ENCODE results near the gene LGMN. TPM values are rescaled to one million over a fixed set of nuclear protein-coding genes. Genes with fewer than 3 reads are reported as not detected.

Gene LGMN
- total RNA-seq, 4 donors from 2014 or later: 26.5 to 103 (median 57.2) TPM

DNA sequence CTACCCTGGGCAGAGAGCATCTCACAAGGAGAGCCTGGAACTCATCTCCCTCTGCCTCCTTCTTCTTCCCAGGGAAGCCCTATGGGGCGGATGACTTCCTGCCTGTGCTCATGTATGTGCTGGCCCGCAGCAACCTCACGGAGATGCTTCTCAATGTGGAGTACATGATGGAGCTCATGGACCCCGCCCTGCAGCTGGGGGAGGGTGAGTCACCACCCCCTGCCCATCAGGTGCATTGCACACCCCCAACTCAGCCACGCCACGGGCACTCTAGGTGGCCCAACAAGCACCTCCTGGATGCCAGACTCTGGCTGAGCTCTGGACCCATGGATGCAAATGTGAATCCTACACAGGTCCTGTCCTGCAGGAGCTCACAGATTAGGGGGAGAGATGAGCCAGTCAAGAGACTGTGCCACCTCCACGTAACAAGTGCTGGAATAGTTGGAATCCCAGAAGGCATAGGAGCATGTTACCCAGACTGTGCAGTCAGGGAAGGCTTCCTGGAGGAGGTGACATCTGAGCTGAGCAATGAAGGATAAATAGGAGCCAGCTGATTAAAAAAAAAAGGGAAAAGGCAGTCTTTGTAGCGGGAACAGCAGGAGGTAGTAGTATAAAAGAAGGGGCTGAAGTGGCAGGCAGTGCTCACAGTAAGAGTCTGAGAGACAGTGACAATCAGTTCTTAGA, 71.9 kb downstream of the LGMN start:
- Histone ChIP-seq H3K4me1 (peaks cover 0 to 10% (median 2%) of the 10 kb centered on the region in 4 donors), H3K27me3 (no peaks in the 10 kb centered on the region), H3K4me3 (no peak overlapping the region), H3K9me3 (no peaks in the 10 kb centered on the region), H3K36me3 (no peaks in the 10 kb centered on the region), H3K27ac (no peak overlapping the region)
- intact Hi-C loops (cut with DNase I; ENCODE audit: low total_unique reads): no loop called here
- WGBS, 2 donors (ENCODE audit: low coverage in 1 of 2): 83 to 100% methylated on average over 1 to 8 of the region's 8 CpGs
- in situ Hi-C loops (cut with MboI; ENCODE audit: low pct_ligation_motif_present in 1 of 4, low pct_unique_long_range_greater_than_20kb in 1 of 4, low sequenced_read_pairs in 3 of 4): loop anchor here (25.0 kb wide), 2 partner anchors 111 to 539 kb away; partner anchors contain the start of gene GOLGA5 (in 1 of the 4)
- TF ChIP-seq POLR2AphosphoS5 (IDR thresholded peaks at IDR 0.05): no peak
- no peak for DNase-seq

DNA sequence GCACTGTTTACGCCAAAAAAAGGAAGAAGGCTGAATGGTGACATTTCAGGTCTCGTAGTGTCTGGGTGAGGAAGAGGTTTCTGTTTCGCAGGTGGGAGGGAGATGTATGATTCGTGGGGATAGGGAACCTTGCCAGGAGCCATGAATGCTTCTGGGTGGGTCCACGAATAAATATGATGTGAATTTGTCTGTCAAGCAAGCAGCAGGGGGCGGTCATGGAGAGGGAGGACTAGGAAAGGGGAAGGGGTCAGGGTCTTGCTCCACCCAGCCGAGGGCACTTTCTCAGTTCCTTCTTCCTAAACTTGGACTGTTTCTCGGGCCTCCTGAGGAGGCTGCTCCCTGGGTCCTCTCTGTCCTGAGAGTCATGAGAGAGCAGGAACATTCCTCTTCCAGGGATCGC, 72.5 kb downstream of the LGMN start:
- no peaks in the 10 kb centered on the region for H3K27me3 ChIP-seq
- no peak overlapping the region for H3K27ac ChIP-seq
- no peaks in the 10 kb centered on the region for H3K9me3 ChIP-seq
- WGBS, 2 donors (ENCODE audit: low coverage in 1 of 2): 47 to 60% methylated on average over 8 to 9 of the region's 9 CpGs
- H3K4me1 ChIP-seq: peaks cover 0 to 4% (median 2%) of the 10 kb centered on the region in 4 donors
- peak; percentile 29 for DNase-seq
- no peaks in the 10 kb centered on the region for H3K36me3 ChIP-seq
- no peak overlapping the region for H3K4me3 ChIP-seq
- TF ChIP-seq POLR2A (IDR thresholded peaks at IDR 0.05) (no peak), POLR2AphosphoS5 (IDR thresholded peaks at IDR 0.05) (no peak), EP300 (IDR thresholded peaks at IDR 0.05; ENCODE audit: low read depth) (no peak)
- TF ChIP-seq, protein P1, sequence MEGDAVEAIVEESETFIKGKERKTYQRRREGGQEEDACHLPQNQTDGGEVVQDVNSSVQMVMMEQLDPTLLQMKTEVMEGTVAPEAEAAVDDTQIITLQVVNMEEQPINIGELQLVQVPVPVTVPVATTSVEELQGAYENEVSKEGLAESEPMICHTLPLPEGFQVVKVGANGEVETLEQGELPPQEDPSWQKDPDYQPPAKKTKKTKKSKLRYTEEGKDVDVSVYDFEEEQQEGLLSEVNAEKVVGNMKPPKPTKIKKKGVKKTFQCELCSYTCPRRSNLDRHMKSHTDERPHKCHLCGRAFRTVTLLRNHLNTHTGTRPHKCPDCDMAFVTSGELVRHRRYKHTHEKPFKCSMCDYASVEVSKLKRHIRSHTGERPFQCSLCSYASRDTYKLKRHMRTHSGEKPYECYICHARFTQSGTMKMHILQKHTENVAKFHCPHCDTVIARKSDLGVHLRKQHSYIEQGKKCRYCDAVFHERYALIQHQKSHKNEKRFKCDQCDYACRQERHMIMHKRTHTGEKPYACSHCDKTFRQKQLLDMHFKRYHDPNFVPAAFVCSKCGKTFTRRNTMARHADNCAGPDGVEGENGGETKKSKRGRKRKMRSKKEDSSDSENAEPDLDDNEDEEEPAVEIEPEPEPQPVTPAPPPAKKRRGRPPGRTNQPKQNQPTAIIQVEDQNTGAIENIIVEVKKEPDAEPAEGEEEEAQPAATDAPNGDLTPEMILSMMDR (IDR thresholded peaks at IDR 0.05): no peak
- intact Hi-C loops (cut with DNase I; ENCODE audit: low total_unique reads): no loop called here
- in situ Hi-C loops (cut with MboI; ENCODE audit: low pct_ligation_motif_present in 1 of 4, low pct_unique_long_range_greater_than_20kb in 1 of 4, low sequenced_read_pairs in 3 of 4): loop anchor here (25.0 kb wide), 2 partner anchors 111 to 539 kb away; partner anchors contain the start of gene GOLGA5 (in 1 of the 4)

DNA sequence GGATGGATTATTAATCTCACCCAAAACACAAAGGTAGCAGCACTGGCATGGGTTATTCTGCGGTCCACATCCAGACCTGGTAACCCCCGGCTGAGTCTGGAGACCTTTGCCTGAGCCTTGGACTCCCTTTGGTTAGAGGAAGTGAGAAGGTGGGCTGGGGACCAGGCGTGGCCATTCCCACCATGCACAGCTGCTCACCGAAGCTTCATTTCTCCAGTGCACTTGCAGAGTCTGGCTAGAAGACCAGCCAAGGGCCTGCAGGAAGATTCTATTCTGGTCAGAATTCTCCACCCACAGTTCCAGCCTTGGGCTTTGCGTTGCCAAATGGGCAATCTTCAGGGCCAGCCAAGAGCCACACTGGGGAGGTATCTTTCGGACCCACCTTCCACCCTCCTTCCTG, 73.0 kb downstream of the LGMN start:
- Histone ChIP-seq H3K4me3 (no peak overlapping the region), H3K27me3 (no peaks in the 10 kb centered on the region), H3K27ac (no peak overlapping the region), H3K4me1 (no peaks in the 10 kb centered on the region), H3K9me3 (no peaks in the 10 kb centered on the region), H3K36me3 (no peaks in the 10 kb centered on the region)
- WGBS, 2 donors (ENCODE audit: low coverage in 1 of 2): 87 to 90% methylated on average over 2 to 6 of the region's 6 CpGs
- intact Hi-C loops (cut with DNase I; ENCODE audit: low total_unique reads): no loop called here
- TF ChIP-seq POLR2AphosphoS5 (IDR thresholded peaks at IDR 0.05): no peak
- no peak for TF ChIP-seq EP300 (IDR thresholded peaks at IDR 0.05; ENCODE audit: low read depth)
- TF ChIP-seq, protein P1 (IDR thresholded peaks at IDR 0.05): no peak
- TF ChIP-seq POLR2A (IDR thresholded peaks at IDR 0.05): no peak
- no peak for DNase-seq
- in situ Hi-C loops (cut with MboI; ENCODE audit: low pct_ligation_motif_present in 1 of 4, low pct_unique_long_range_greater_than_20kb in 1 of 4, low sequenced_read_pairs in 3 of 4): loop anchor here (25.0 kb wide), 2 partner anchors 112 to 538 kb away; partner anchors contain the start of gene GOLGA5 (in 1 of the 4)

DNA sequence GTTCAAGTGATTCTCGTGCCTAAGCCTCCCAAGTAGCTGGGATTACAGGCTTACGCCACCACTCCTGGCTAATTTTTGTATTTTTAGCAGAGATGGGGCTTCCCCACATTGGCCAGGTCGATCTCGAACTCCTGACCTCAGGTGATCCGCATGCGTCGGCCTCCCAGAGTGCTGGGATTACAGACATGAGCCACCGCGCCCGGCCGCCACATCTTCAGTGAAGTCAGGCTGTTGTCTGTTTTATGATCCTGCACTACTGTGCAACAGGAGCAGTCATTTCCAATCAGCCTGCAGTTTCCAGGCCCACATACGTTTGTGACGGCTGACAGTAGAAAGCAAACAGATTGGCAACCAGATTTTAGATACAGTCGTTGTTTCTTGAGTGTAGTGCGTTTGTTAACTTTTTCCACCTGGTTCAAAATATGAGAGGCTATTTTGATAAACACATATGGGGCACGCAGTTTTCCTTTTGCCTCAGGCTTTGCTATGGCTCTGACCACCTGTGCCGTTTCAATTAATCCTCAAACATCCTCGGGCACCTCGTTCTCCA, 74.8 kb downstream of the LGMN start:
- no peak for DNase-seq
- Histone ChIP-seq H3K4me3 (no peak overlapping the region), H3K27me3 (no peaks in the 10 kb centered on the region), H3K4me1 (no peaks in the 10 kb centered on the region), H3K36me3 (peaks cover 0 to under 1% (median 0%) of the 10 kb centered on the region in 4 donors), H3K9me3 (no peaks in the 10 kb centered on the region), H3K27ac (no peak overlapping the region)
- TF ChIP-seq POLR2AphosphoS5 (IDR thresholded peaks at IDR 0.05) (no peak), EP300 (IDR thresholded peaks at IDR 0.05; ENCODE audit: low read depth) (no peak), POLR2A (IDR thresholded peaks at IDR 0.05) (no peak)
- TF ChIP-seq, protein P1 (IDR thresholded peaks at IDR 0.05): no peak
- WGBS, 2 donors (ENCODE audit: low coverage in 1 of 2): 70 to 82% methylated on average over 4 to 19 of the region's 19 CpGs
- intact Hi-C loops (cut with DNase I; ENCODE audit: low total_unique reads) (no loop called here), in situ Hi-C loops (cut with MboI; ENCODE audit: low pct_ligation_motif_present in 1 of 4, low pct_unique_long_range_greater_than_20kb in 1 of 4, low sequenced_read_pairs in 3 of 4) (no loop called here)
